SIG-M5 treated with dmso at 0.1 percent for 504 hours (cell line): ENCODE measurements around the gene ME3.

ENCODE experiments used
- DNase-seq: peaks from one replicate; lab custom pipeline; 2025; ENCODE audit not compliant: unreplicated experiment; lab: John Stamatoyannopoulos, UW

ME3 gene

DNA sequence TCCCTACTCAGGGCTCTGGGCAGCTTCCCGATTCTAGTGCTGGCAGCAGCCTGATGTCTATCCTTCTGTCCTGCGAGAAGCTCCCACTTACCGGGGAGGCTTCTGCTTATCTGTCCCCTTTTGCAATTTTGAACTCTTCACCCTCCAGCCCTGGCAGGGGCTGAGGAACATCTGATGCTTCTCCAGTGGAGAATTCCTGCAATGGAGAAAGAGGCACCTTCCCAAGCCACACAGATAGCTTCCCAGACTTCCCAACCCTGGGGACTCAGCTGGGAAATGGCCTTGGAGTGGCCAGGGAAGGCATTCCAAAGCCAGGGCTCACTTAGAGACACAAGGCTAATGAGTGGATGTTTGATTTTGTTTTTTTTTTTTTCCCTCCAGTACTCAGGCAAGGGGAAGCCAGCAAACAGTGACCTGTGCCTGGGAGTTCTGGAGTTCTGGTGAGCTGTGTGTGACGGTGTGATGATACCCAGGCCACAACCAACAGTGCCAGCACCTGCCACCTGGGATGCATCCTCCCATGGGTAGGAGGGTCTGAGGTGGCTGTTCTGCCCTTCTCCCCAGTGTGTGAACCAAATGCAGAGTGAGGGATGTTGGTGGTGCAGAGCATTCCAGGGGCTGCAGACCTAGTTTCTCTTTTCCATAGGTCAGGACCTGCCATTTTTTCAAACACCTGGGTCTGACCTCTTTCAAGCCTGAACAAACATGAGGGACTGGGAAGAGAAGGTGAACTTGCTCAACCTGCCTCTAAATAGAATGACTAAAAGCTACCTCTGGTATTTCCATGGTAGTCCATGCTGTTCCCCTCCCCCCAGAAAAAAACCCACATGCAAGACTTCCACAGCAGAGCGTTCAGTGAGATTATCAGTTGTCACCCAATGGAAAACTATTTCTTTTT, 202.7 kb downstream of the ME3 start:
- DNase-seq: peak; percentile 44

DNA sequence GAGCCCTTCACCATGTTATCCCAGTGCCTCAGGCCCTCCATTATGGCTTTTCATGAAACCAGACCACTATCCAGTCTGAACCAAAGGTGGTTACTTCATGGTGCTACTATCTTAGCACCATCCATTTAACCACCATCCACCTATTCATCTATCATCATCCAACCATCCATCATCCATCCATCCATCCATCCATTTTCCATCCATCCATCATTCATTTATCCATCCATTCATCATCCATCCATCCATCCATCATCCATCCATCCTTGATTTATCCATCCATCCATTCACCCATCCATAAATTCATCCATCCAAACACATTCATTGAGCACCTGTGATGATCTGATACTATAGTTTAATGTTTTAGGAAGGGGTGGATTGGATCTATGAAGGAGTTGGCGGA, 204.2 kb downstream of the ME3 start:
- DNase-seq: no peak

DNA sequence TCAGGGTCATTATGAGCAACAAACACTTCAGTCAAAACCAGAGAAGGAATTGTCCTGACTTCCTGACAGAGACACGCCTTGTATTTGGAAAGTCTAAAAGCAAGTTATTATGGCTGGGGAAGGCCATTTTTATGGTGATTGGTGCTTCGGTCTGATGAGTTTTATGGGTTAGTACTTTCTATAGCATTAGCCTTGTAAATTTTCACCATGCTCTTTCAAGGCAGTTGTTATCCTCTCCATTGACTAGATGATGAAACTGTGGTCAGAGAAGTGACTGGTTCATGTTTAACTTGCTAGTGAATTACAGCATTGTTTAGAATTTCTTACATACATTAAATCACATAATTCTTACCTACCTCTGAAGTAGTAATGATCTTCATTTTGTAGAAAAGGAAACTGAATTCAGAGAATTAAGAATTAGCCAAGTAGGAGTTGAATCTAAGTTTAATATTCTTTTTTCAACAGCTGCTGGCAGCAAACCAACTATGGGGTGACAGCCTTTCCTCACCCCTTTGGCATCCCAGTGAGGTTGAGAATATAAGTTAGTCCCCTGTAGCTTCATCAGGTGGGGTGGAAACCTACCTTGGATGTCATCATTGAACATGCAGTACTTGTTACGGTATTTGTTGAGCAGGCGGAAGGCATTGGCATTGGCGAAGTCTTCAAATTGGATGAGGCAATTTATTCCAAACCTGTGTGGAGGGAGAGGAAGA, 207.8 kb downstream of the ME3 start:
- DNase-seq: no peak

DNA sequence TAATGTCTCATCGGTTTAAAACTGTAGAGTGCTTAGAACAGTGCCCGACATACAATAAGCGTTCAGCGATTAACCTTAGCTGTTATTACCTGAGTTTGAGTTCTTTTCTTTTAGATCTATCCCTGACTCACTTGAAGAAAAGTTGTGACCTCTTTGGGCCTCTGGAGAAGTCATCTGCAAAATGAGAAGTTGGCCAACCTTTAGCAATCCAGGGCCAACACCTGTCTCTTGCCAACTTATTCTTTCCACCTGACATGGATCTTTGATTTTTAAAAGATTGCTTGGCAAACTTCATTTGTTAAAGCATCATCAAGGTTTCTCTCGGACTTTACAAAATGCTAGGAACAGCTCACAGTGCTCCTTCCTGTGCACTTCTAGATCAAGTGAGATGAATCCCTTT, 208.5 kb downstream of the ME3 start:
- DNase-seq: no peak

DNA sequence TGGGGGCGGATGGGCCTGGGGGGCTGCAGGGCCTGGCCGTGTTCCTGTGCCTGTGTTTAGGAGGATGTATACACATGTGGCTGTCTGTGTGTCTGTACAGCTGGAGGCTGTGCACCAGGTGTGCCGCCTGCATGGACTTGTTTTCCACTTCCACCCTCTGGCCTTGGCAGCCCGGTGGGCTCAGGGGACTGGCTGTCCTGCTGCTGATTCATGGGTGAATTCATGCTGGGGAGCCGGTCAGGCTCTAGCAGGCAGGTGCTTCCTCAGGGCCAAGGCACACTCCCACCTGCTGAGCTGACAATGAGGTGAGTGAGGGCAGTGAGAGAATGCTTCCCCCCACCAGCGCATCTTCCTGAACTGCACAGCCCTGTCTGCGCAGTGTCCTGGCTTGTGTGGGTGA, 209.3 kb downstream of the ME3 start:
- no peak for DNase-seq

DNA sequence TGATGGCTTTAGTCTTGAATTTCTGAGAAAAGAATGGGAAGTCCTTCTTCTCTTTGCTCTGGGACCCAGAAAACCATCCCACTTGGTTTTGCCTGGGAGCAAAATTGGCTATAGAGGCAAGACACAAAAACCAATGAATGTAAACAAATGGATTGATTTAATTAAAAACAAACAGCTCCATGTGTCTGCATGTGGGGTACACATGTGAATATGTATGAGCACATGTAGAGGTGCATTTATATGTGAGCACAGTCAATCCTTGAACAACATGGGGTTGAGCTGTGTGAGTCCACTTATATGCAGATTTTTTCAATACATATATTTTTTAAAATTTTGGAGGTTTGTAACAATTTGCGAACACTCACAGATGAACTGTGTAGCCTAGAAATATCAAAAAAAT, 210.5 kb downstream of the ME3 start:
- DNase-seq: no peak

- no peak for DNase-seq
Measured at GRCh38 chr11:86460461-86461385, 211.7 kb downstream of the ME3 start.

DNA sequence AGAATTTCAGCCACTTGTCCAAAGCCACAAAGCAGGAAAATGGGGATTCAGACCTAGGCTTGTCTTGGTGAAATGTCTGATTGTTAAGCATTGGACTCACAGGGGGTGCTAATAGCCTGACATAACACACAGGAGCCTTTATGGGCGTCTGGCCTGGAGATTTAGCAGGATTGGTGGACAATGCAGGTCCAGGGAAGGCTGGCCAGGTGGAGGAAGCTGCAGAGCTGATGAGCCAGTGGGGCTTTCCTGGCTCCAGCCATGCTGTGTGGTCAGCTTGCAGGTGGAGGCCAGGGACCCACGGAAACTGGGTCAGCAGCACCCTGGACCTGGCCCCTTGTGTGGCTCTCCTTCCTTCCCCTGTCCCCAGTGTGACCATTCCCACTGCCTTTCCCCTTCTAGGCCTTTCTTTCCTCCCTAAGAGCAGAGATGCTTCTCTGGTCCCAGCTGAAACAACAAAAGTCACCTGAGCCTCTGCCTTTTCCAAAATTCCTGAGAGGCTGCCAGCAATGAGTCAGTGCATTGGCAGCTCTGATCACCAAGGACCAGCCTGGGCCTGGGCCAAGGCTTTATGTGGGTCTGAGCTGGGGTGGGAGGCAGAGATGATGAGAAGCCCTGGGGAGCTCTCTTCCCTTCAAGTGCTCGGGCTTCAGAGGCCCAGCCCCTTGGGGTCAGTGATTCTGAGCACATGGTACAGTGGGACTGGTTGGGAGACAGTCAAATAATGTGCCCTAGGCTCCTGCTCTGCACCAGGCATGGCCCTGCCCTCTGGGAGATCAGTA, 212.5 kb downstream of the ME3 start:
- peak; percentile 28 for DNase-seq

GRCh38 chr11:86459002-86459385, 213.4 kb downstream of the ME3 start:
- DNase-seq: no peak

DNA sequence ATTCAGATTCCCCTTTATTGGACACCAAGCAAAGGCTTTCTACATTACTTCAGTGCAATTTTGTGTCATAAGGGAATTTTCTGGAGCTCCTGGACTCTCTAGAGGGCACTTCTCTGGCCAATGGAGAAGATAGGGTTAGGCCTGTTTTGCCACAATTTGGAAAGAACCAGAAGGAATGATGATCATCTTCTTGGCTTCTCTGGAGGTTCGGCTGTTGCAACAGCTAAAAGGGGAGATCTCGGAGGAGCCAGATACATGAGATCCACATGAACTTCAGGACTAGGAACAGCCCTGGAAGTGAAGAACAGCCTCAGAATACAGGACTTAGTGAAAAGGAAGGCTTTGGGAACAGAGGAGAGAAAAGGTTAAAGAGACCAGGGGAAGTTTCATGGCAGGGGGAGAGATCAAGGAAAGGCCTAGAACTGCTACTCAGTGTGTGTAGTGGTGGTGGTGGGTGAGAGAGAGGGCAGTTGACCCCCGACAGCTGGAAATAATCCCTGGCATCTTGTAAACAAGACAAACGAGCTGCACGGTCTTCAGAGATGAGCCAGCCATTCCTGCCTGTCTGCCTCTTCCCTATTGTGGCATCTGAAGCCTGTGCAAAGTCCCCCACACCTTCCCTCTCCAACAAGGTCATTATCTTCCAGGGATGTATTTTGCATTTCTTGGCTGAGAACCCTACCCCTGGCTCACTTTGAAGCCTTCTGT, 214.0 kb downstream of the ME3 start:
- no peak for DNase-seq

DNA sequence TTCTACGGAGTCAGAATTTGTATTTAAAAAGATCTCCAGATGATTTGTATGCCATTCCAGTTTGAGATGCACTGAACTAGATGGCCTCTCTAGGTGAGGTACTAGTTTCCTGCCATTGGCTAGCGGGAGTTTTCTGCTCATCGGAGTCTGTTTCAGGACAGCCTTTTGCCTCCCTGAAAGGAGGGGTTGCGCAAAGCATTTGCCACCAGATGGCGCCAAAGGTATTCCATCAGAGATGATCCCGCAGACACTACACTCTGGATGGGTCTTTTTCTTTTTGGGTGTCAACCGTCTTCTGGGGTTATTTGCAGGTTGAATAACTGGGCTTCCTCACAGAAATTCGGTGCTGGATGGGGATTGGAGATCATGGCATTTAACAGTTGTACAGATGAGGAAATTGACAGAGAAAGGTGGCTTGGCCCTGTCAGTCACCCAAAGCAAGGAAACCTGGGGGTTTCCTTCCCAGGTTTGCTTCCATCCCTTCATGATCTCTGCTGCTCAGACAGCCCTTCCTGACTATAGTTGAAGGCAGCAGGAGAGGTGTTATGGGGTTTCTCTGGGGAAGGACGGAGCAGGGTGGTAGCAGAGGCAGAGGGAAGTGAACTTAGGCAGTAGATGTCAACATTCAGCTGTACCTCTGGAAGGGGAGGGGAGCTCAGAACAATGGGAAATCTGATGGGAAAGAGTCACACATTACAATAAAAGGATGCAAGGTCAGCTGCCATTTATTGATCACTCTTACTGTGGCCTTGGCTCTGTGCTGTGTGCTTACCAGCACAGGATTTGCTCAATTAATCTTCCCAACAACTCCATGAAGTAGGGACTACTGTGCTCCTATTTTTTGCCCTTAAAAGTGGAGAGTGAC, 216.1 kb downstream of the ME3 start:
- peak; percentile 66 for DNase-seq

- DNase-seq: no peak
Measured at GRCh38 chr11:86453290-86454030, 219.0 kb downstream of the ME3 start.

DNA sequence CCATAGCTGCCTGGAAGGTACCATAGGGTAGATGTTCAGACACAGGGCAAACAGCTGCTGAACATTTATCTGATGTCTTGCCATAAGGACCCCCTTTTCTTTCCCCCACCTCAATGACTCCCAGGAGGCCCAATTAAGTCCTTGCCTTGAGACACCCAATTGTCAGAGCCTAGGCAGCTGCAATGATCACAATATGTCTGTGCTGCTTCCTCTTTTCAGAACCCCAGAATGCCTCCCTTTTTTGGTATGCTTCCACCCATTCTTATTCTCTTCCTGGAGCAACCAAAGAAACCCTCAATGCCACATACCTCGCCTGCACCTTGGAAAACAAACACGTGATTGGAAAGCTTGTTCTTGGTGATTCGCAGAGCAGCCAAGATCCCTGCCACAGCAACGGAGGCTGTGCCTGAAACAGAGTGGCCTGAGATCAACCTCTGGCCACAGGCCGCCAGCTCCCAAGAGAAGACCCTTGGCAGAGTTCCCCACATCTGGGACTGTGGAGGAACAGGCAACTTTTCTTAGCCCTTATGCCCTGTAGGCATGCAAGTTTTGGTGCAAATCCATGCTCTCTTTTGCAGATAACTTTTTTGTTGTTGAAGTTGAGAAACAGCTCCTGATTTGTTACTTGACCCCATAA, 222.3 kb downstream of the ME3 start:
- no peak for DNase-seq

GRCh38 chr11:86447763-86448480, 224.5 kb downstream of the ME3 start:
- no peak for DNase-seq

DNA sequence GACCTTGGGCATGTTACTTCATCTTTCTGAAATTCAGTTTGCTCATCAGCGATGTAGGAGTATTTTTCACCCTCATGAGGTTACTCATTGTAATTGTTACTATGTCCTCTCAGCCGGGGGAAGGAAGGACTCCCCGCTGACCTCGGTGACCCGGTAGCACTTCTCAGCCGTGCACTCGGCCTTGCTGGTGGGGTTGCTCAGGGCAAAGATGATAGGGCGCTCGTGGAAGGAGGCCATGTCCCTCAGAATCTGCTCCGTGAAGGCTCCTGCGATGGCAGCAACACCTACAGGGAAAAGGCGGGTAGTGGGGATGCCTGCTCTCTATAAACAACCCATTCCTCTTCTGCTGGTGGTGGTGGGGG, 225.5 kb downstream of the ME3 start:
- DNase-seq: no peak

GRCh38 chr11:86446163-86446923, 226.1 kb downstream of the ME3 start:
- DNase-seq: no peak

DNA sequence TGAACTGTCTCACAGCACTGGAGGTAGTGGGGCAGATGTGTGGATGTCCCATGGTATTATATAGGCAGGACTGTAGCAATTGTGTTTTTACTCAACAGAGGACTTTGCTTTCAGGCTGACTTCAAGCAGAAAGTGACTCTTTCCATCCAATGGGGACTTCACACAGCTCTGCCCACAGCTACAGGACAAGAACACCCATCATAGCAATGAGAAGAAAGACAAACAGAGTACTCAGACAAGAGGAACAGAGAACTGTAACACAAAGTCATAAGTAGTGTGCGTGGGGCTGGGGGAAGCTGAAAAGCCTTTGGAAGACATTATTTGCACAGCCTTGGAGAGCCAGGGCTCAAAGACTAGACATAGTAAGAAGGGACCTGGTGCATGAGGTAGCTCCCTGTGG, 227.4 kb downstream of the ME3 start:
- no peak for DNase-seq
